Tibial artery (tissue), 4 donors: ENCODE data around the gene BOC.

ENCODE experiments used
- DNase-seq, 2 donors: peaks; one replicate each; pipeline ENCODE4 v3.0.0-alpha.2; 2019
- H3K27ac ChIP-seq, 2 donors: fragments of 200-600 bp; sonication (generic) in 1 of 2; 1 replicate in 1 of 2; 2 replicates in 1 of 2; pipeline ENCODE4 v1.5.1; 2018 to 2019; ENCODE audit warnings: mild to moderate bottlenecking in 1 of 2
- H3K27me3 ChIP-seq, 2 donors: fragments of 200-600 bp; sonication (generic) in 1 of 2; one replicate each; pipeline versions ENCODE4 v1.5.1 to v1.6.0; 2016 to 2019
- H3K36me3 ChIP-seq, 3 donors: fragments of 200-600 bp; sonication (generic) in 2 of 3; one replicate each; pipeline ENCODE4 v1.5.1; 2016 to 2019; ENCODE audit warnings: mild to moderate bottlenecking in 2 of 3
- H3K4me1 ChIP-seq, 4 donors: fragments of 200-600 bp; sonication (generic) in 2 of 4; 1 replicate in 3 of 4; 2 replicates in 1 of 4; pipeline ENCODE4 v1.5.1; 2016 to 2019
- H3K4me3 ChIP-seq, 2 donors: fragments of 200-600 bp; sonication (generic) in 1 of 2; 1 replicate in 1 of 2; 2 replicates in 1 of 2; pipeline ENCODE4 v1.5.1; 2018 to 2019; ENCODE audit warnings: mild to moderate bottlenecking in 2 of 2
- H3K9me3 ChIP-seq, 3 donors: fragments of 200-600 bp; sonication (generic) in 1 of 3; one replicate each; pipeline ENCODE4 v1.5.1; 2016 to 2019
- CTCF ChIP-seq, 2 experiments: fragments of 200-600 bp in 1 of 2; fragments of 450-650 bp in 1 of 2; IDR thresholded peaks; one replicate each; pipeline ENCODE4 v1.5.1; 2017 to 2019; ENCODE audit warnings: antibody characterized with exemption in 2 of 2, mild to moderate bottlenecking in 1 of 2, moderate library complexity in 1 of 2
- intact Hi-C: fragments of 100-400 bp; cut with DNase I; formaldehyde crosslinking; loops from one replicate; pipeline ENCODE4 v1.15.0; 2023; ENCODE audit warnings: low total_unique reads

Gene BOC

DNA sequence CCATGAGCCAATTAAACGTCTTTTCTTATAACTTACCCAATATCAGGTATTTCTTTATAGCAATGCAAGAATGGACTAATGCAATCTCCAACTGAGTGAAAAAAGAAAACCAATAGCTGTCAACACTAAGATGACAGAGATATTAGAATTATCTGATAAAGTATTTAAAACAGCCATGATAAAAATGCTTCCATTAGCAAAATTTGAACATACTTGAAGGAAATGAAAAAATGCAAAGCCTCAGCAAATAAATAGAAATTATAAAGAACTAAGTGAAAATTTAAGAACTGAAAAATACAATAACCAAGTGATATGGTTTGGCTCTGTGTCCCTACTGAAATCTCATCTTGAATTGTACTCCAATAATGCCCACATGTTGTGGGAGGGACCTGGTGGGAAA lies 99.6 kb downstream of the BOC start:
- no peak for TF ChIP-seq CTCF (IDR thresholded peaks at IDR 0.05)
- peaks cover 0 to 31% (median 21%) of the 10 kb centered on the region in 3 donors for H3K36me3 ChIP-seq
- intact Hi-C loops: no loop called here
- no peak overlapping the region for H3K4me3 ChIP-seq
- peaks cover 0 to 17% (median 4%) of the 10 kb centered on the region in 3 donors for H3K9me3 ChIP-seq
- no peak for DNase-seq
- H3K4me1 ChIP-seq: no peaks in the 10 kb centered on the region
- no peaks in the 10 kb centered on the region for H3K27me3 ChIP-seq
- no peak overlapping the region for H3K27ac ChIP-seq

DNA sequence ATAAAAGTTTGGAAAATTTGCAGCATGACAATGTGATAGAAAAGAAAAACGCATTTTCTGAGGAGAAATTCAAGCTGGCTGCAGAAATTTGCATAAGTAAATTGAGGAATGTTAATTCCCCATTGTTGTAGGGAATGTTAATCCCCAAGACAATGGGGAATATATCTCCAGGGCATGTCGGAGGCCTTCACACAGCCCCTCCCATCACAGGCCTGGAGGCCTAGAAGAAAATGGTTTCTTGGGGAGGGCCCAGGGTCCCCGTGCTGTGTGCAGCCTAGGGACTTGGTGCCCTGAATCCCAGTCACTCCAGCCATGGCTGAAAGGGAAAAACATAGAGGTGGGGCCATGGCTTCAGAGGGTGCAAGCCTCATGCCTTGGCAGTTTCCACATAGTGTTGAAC lies 101.1 kb downstream of the BOC start:
- Histone ChIP-seq H3K4me3 (no peak overlapping the region), H3K4me1 (no peaks in the 10 kb centered on the region), H3K36me3 (peaks cover 0 to 38% (median 30%) of the 10 kb centered on the region in 3 donors), H3K27me3 (no peaks in the 10 kb centered on the region), H3K27ac (no peak overlapping the region), H3K9me3 (peaks cover 0 to 18% (median 4%) of the 10 kb centered on the region in 3 donors)
- intact Hi-C loops: no loop called here
- no peak for TF ChIP-seq CTCF (IDR thresholded peaks at IDR 0.05)
- DNase-seq: no peak

- no peak overlapping the region for H3K27ac ChIP-seq
- intact Hi-C loops: no loop called here
- H3K4me1 ChIP-seq: no peaks in the 10 kb centered on the region
- H3K36me3 ChIP-seq: peaks cover 0 to 40% (median 35%) of the 10 kb centered on the region in 3 donors
- TF ChIP-seq CTCF (IDR thresholded peaks at IDR 0.05): no peak
- DNase-seq: no peak
- no peak overlapping the region for H3K4me3 ChIP-seq
- H3K9me3 ChIP-seq: peaks cover 0 to 18% (median 4%) of the 10 kb centered on the region in 3 donors
- H3K27me3 ChIP-seq: no peaks in the 10 kb centered on the region
Observed at GRCh38 chr3:113314923-113315322, 103.6 kb downstream of the BOC start.

DNA sequence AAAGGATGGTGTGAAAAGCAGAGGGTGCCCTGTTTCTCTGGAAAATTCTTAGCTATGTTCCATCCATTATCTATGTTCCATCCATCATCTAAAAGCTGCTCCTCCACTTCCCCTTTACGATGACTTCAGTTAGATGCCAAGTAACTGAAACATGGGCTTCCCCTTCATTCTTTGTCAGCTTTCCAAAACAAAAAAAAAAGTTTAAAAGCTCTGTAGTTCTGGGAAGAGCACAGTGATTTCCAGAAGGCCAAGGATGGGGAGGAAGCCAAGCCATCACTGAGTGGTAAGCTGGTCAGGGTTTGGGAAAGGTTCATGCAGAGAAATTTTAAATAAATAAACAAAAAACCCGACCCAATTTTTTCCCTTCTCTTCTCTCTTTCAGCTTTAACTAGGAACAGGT lies 118.4 kb downstream of the BOC start:
- H3K4me3 ChIP-seq: no peak overlapping the region
- intact Hi-C loops: no loop called here
- H3K4me1 ChIP-seq: no peaks in the 10 kb centered on the region
- H3K27me3 ChIP-seq: no peaks in the 10 kb centered on the region
- H3K36me3 ChIP-seq: peaks cover 0 to 9% (median 5%) of the 10 kb centered on the region in 3 donors
- TF ChIP-seq CTCF (IDR thresholded peaks at IDR 0.05): no peak
- DNase-seq: no peak
- no peaks in the 10 kb centered on the region for H3K9me3 ChIP-seq
- no peak overlapping the region for H3K27ac ChIP-seq

- Histone ChIP-seq H3K27me3 (no peaks in the 10 kb centered on the region), H3K4me1 (no peaks in the 10 kb centered on the region), H3K4me3 (no peak overlapping the region), H3K27ac (no peak overlapping the region), H3K9me3 (no peaks in the 10 kb centered on the region), H3K36me3 (peaks cover 0 to 5% (median 0%) of the 10 kb centered on the region in 3 donors)
- DNase-seq: no peak
- intact Hi-C loops: no loop called here
- no peak for TF ChIP-seq CTCF (IDR thresholded peaks at IDR 0.05)
Observed at GRCh38 chr3:113330742-113331141, 119.4 kb downstream of the BOC start.

DNA sequence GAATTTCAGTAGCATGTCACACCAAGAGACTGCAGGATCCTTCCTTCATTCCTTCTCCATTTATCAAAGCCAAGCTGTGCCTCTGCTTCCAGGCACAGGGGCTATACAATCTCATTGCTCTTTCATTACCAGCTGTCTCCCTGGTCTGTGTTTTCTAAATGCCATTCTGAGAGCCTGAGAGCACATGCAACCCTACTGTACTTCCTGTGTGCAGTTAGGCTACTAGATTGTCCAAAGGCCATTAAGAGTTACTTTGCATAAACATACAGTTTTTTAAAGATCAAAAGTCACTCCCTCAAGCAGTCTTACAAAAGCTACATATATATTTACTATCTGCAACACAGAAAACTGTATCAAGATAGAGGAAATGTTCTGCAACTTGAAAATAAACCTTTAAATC lies 119.8 kb downstream of the BOC start:
- intact Hi-C loops: no loop called here

More for the DNA sequence above, 119.8 kb downstream of the BOC start:
- Histone ChIP-seq H3K4me1 (no peaks in the 10 kb centered on the region), H3K27me3 (no peaks in the 10 kb centered on the region), H3K36me3 (peaks cover 0 to under 1% (median 0%) of the 10 kb centered on the region in 3 donors), H3K4me3 (no peak overlapping the region), H3K9me3 (no peaks in the 10 kb centered on the region), H3K27ac (no peak overlapping the region)
- no peak for DNase-seq
- TF ChIP-seq CTCF (IDR thresholded peaks at IDR 0.05): no peak
